ENCODE measurements around the gene NXPE3. TPM values are rescaled to one million over a fixed set of nuclear protein-coding genes. Genes with fewer than 3 reads are reported as not detected.

NXPE3 gene
- total RNA-seq, 4 donors from 2014 or later = 14.4 to 23.4 (median 18.0) TPM

- Histone ChIP-seq H3K4me3 (no peak overlapping the region), H3K27me3 (no peaks in the 10 kb centered on the region), H3K27ac (no peak overlapping the region), H3K4me1 (peaks cover 0 to 56% (median 6%) of the 10 kb centered on the region in 4 donors), H3K36me3 (peaks cover 12 to 100% (median 57%) of the 10 kb centered on the region in 3 donors), H3K9me3 (no peaks in the 10 kb centered on the region)
- no peak for TF ChIP-seq POLR2A (IDR thresholded peaks at IDR 0.05)
- no peak for TF ChIP-seq EP300 (IDR thresholded peaks at IDR 0.05)
- TF ChIP-seq, protein P1, sequence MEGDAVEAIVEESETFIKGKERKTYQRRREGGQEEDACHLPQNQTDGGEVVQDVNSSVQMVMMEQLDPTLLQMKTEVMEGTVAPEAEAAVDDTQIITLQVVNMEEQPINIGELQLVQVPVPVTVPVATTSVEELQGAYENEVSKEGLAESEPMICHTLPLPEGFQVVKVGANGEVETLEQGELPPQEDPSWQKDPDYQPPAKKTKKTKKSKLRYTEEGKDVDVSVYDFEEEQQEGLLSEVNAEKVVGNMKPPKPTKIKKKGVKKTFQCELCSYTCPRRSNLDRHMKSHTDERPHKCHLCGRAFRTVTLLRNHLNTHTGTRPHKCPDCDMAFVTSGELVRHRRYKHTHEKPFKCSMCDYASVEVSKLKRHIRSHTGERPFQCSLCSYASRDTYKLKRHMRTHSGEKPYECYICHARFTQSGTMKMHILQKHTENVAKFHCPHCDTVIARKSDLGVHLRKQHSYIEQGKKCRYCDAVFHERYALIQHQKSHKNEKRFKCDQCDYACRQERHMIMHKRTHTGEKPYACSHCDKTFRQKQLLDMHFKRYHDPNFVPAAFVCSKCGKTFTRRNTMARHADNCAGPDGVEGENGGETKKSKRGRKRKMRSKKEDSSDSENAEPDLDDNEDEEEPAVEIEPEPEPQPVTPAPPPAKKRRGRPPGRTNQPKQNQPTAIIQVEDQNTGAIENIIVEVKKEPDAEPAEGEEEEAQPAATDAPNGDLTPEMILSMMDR (IDR thresholded peaks at IDR 0.05) = no peak
- 87 to 88% methylated on average over 8 of the region's 8 CpGs for WGBS, 2 donors
- DNase-seq (ENCODE audit: low spot score in 2 of 2) = no peak
These were observed 78.3 kb downstream of the NXPE3 start for GRCh38 chr3:101857301-101857741.

DNA sequence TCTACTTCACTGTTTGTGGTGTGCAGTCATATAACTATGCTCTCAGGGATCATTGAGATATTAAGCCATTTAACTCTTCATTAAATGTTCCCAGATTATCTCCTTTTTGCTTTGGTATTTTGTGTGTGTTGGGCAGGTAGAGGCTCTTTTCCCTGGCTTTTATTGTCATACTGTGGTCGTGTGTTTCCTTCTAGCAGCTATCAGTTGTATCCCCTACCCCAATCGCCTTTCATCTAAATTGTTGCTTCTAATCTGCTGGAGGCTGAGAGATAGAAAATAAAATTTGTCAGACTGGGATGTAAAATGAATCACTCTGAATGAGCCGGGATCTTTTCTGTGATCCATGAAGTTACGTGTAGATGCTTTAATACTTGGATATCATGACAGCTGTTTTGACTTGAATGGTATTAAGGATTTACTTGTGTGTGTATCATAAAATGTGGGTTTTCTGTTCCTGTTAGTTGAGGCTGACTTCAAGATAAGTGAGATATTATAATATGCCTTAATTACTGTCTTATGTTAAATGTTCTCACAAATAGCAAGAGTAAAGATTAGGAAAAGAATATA, 79.5 kb downstream of the NXPE3 start:
- no peak for DNase-seq (ENCODE audit: low spot score in 2 of 2)
- peaks cover 11 to 99% (median 57%) of the 10 kb centered on the region in 3 donors for H3K36me3 ChIP-seq
- peaks cover 0 to 44% (median 4%) of the 10 kb centered on the region in 4 donors for H3K4me1 ChIP-seq
- no peak overlapping the region for H3K4me3 ChIP-seq
- TF ChIP-seq, protein P1 (IDR thresholded peaks at IDR 0.05) = no peak
- TF ChIP-seq EP300 (IDR thresholded peaks at IDR 0.05) (no peak), POLR2A (IDR thresholded peaks at IDR 0.05) (no peak)
- 88 to 89% methylated on average over 4 of the region's 4 CpGs for WGBS, 2 donors
- H3K9me3 ChIP-seq = no peaks in the 10 kb centered on the region
- H3K27me3 ChIP-seq = no peaks in the 10 kb centered on the region
- H3K27ac ChIP-seq = no peak overlapping the region

DNA sequence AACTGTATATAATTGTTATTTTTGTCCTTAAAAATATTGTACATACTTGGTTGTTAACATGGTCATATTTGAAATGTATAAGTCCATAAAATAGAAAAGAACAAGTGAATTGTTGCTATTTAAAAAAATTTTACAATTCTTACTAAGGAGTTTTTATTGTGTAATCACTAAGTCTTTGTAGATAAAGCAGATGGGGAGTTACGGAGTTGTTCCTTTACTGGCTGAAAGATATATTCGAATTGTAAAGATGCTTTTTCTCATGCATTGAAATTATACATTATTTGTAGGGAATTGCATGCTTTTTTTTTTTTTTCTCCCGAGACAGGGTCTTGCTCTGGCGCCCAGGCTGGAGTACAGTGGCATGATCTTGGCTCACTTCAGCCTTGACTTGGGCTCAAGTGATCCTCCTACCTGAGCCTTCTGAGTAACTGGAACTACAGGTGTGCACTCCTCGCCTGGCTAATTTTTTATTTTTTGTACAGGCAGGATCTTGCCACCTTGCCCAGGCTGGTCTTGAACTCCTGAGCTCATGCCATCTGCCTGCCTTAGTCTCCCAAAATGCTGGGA, 81.0 kb downstream of the NXPE3 start:
- Histone ChIP-seq H3K27ac (no peak overlapping the region), H3K9me3 (no peaks in the 10 kb centered on the region), H3K4me3 (no peak overlapping the region), H3K4me1 (peaks cover 0 to 30% (median 4%) of the 10 kb centered on the region in 4 donors), H3K36me3 (peaks cover 6 to 92% (median 47%) of the 10 kb centered on the region in 3 donors), H3K27me3 (no peaks in the 10 kb centered on the region)
- no peak for DNase-seq (ENCODE audit: low spot score in 2 of 2)
- TF ChIP-seq EP300 (IDR thresholded peaks at IDR 0.05) (no peak), POLR2A (IDR thresholded peaks at IDR 0.05) (no peak)
- TF ChIP-seq, protein P1 (IDR thresholded peaks at IDR 0.05) = no peak
- 93 to 95% methylated on average over 5 of the region's 5 CpGs for WGBS, 2 donors

DNA sequence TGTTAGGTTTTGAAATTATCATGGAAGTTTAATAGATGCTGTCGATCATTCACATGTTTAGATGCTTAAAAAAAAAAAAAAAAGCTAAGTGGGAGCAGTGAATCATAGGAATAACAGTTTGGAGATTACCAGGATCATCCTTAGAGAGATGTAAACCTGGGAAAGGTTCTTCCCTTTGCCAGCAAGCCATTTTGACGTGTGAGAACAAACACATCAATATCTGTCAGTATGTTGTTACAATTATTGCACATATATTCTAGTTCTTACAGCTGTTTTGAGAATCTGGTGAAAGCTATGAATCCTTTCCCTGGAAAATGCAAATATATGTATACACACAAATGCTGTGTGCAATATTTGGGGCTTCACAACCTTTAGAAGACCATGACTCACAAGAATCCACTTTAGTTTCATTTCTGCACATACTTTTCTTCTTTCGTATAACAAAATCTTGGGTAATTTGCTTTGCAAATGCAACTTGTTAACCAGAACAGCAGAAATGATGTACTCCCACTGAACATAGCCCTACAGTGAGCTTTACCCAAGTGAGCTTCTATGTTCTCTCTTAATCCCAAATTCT, 82.3 kb downstream of the NXPE3 start:
- H3K27me3 ChIP-seq = no peaks in the 10 kb centered on the region
- TF ChIP-seq POLR2A (IDR thresholded peaks at IDR 0.05) (no peak), EP300 (IDR thresholded peaks at IDR 0.05) (no peak)
- TF ChIP-seq, protein P1 (IDR thresholded peaks at IDR 0.05) = no peak
- H3K4me1 ChIP-seq = peaks cover 0 to 22% (median 2%) of the 10 kb centered on the region in 4 donors
- no peak overlapping the region for H3K4me3 ChIP-seq
- no peaks in the 10 kb centered on the region for H3K9me3 ChIP-seq
- peaks cover 2 to 79% (median 34%) of the 10 kb centered on the region in 3 donors for H3K36me3 ChIP-seq
- 81 to 87% methylated on average over 3 of the region's 3 CpGs for WGBS, 2 donors
- no peak overlapping the region for H3K27ac ChIP-seq
- DNase-seq (ENCODE audit: low spot score in 2 of 2) = no peak

Data from tibial nerve (tissue), 4 donors.